PC-3 (cell line): ENCODE measurements around the gene SF3B1. TPM values are rescaled to one million over a fixed set of nuclear protein-coding genes. Genes with fewer than 3 reads are reported as not detected.

ENCODE experiments used
- ATAC-seq: fragments of 200-7000 bp; cut with Tn5 transposase; 2 replicates; pipeline ENCODE4 v1.9.1; 2020; ENCODE audit warnings: mild to moderate bottlenecking, moderate library complexity
- BruUV-seq: library from RNA; stranded (reverse); fragments of 400-500 nt; replicated peaks from 2 replicates; lab custom pipeline; 2021; lab: Mats Ljungman, UMichigan
- CTCF ChIA-PET: fragments of 300-600 bp; sonication (Branson Sonifier 250); formaldehyde crosslinking; loops from one replicate; lab custom pipeline; 2022; ENCODE audit warnings: antibody characterized with exemption; lab: Charles Lee
- POLR2A ChIA-PET: fragments of 300-600 bp; sonication (Branson Sonifier 250); formaldehyde crosslinking; loops from one replicate; lab custom pipeline; 2022; ENCODE audit warnings: antibody characterized with exemption; ENCODE audit not compliant: unreplicated experiment; lab: Charles Lee
- DNase-seq: peaks from one replicate; pipeline ENCODE4 v3.0.0-alpha.2; 2015
- H2AFZ ChIP-seq: fragments of 300-600 bp; sonication (generic); 2 replicates; pipeline ENCODE4 v1.6.0; 2016; ENCODE audit warnings: antibody characterized with exemption, low read length
- H3F3A ChIP-seq: fragments of 300-600 bp; sonication (generic); one replicate; pipeline ENCODE4 v1.6.0; 2017; ENCODE audit warnings: antibody characterized with exemption, low read length, control low read depth, mild to moderate bottlenecking; ENCODE audit not compliant: unreplicated experiment
- H3K27ac ChIP-seq: fragments of 300-600 bp; sonication (generic); 2 replicates; pipeline ENCODE4 v1.5.1; 2016; ENCODE audit warnings: mild to moderate bottlenecking, low read length
- H3K27me3 ChIP-seq: fragments of 300-600 bp; sonication (generic); 2 replicates; pipeline ENCODE4 v1.6.1; 2016; ENCODE audit warnings: low read length, mixed read lengths
- H3K36me3 ChIP-seq: fragments of 300-600 bp; sonication (generic); 2 replicates; pipeline ENCODE4 v1.6.1; 2016; ENCODE audit warnings: low read depth, mixed run types, low read length, mixed read lengths
- H3K4me1 ChIP-seq: fragments of 300-600 bp; sonication (generic); 2 replicates; pipeline ENCODE4 v1.5.1; 2016; ENCODE audit warnings: low read length; ENCODE audit not compliant: insufficient read depth
- H3K4me2 ChIP-seq: fragments of 300-600 bp; sonication (generic); 2 replicates; pipeline ENCODE4 v1.6.0; 2016; ENCODE audit warnings: low read length
- H3K4me3 ChIP-seq: fragments of 300-600 bp; sonication (generic); 2 replicates; pipeline ENCODE4 v1.5.1; 2016; ENCODE audit warnings: mild to moderate bottlenecking, low read length, mixed read lengths
- H3K79me2 ChIP-seq: fragments of 300-600 bp; sonication (generic); 2 replicates; pipeline ENCODE4 v1.6.1; 2017; ENCODE audit warnings: low read length, mixed read lengths
- H3K9ac ChIP-seq: fragments of 300-600 bp; sonication (generic); 2 replicates; pipeline ENCODE4 v1.6.0; 2016; ENCODE audit warnings: mild to moderate bottlenecking, low read length
- H3K9me2 ChIP-seq: fragments of 300-600 bp; sonication (generic); replicated peaks from 2 replicates; pipeline ENCODE4 v1.6.1; 2016; ENCODE audit warnings: mixed run types, low read length, mixed read lengths
- H3K9me3 ChIP-seq: fragments of 300-600 bp; sonication (generic); 2 replicates; pipeline ENCODE4 v1.6.1; 2016; ENCODE audit warnings: low read length, mixed read lengths
- H4K20me1 ChIP-seq: fragments of 300-600 bp; sonication (generic); 2 replicates; pipeline ENCODE4 v1.6.1; 2016; ENCODE audit warnings: low read length, mixed read lengths
- CTCF ChIP-seq: fragments of 300-600 bp; sonication (generic); conservative IDR thresholded peaks from 2 replicates; pipeline ENCODE4 v1.5.1; 2017; ENCODE audit warnings: antibody characterized with exemption, low read depth, mild to moderate bottlenecking, low read length
- EZH2 ChIP-seq: fragments of 300-600 bp; sonication (generic); IDR thresholded peaks from one replicate; pipeline ENCODE4 v1.6.1; 2017; ENCODE audit warnings: antibody characterized with exemption, mild to moderate bottlenecking, low read length; ENCODE audit not compliant: unreplicated experiment
- EZH2phosphoT487 ChIP-seq: fragments of 300-600 bp; sonication (generic); IDR thresholded peaks from 2 replicates; pipeline ENCODE4 v1.6.1; 2018; ENCODE audit warnings: mild to moderate bottlenecking, antibody characterized with exemption, low read length, borderline replicate concordance
- intact Hi-C: fragments of 100-400 bp; cut with micrococcal nuclease; formaldehyde crosslinking; loops from 2 replicates; pipeline ENCODE4 v1.9.0; 2023
- total RNA-seq: library from RNA; depleted of rRNA; stranded (reverse); fragments of >200 nt; gene quantifications from 2 replicates; pipeline ENCODE4 v1.2.3, GENCODE V29; 2014

SF3B1 gene
- total RNA-seq, 1 experiment from 2014 or later: 143 TPM

GRCh38 chr2:197464175-197464574 lies 29.3 kb upstream of the SF3B1 start:
- Histone ChIP-seq H3K4me3 (no peak overlapping the region), H3K27ac (no peak overlapping the region), H3K9me2 (no peaks in the 10 kb centered on the region), H3F3A (no peaks in the 10 kb centered on the region), H3K4me1 (peaks cover 8% of the 10 kb centered on the region; the same call in 1 of the 2 replicates), H4K20me1 (peaks cover 8% of the 10 kb centered on the region; the same call in 1 of the 2 replicates), H3K9ac (no peak overlapping the region), H3K79me2 (peaks cover 23% of the 10 kb centered on the region), H3K36me3 (peaks cover 45% of the 10 kb centered on the region), H3K9me3 (no peaks in the 10 kb centered on the region), H2AFZ (no peak overlapping the region), H3K27me3 (no peaks in the 10 kb centered on the region), H3K4me2 (no peak overlapping the region)
- DNase-seq (no peak), ATAC-seq (no peak)
- TF ChIP-seq EZH2phosphoT487: no peak
- TF ChIP-seq EZH2: no peak
- no peak for TF ChIP-seq CTCF
- no TSS peak for BruUV-seq
- POLR2A ChIA-PET: interaction anchor here (0.7 kb wide), 1 partner anchor 11 kb away, joined by 3 read pairs; no protein-coding TSS in a partner anchor
- intact Hi-C loops: no loop called here
- CTCF ChIA-PET: no interaction called here

- TF ChIP-seq EZH2phosphoT487 (no peak), CTCF (no peak), EZH2 (no peak)
- intact Hi-C loops: no loop called here
- Histone ChIP-seq H3K27me3 (no peaks in the 10 kb centered on the region), H4K20me1 (peaks cover 13% of the 10 kb centered on the region; the same call in 1 of the 2 replicates), H3K79me2 (peaks cover 55% of the 10 kb centered on the region), H3K4me2 (0 out of 2 replicates have a peak overlapping the region, but pooled peaks have one; percentile 14), H3K4me1 (peaks cover 8% of the 10 kb centered on the region; the same call in 1 of the 2 replicates), H3K36me3 (peaks cover 33% of the 10 kb centered on the region), H2AFZ (no peak overlapping the region), H3K27ac (no peak overlapping the region), H3F3A (no peaks in the 10 kb centered on the region), H3K9me2 (no peaks in the 10 kb centered on the region), H3K9me3 (no peaks in the 10 kb centered on the region), H3K9ac (no peak overlapping the region), H3K4me3 (no peak overlapping the region)
- peak; percentile 71 for ATAC-seq
- ChIA-PET CTCF (no interaction called here), POLR2A (no interaction called here)
- no peak for DNase-seq
- BruUV-seq: no TSS peak
Measured at GRCh38 chr2:197461057-197461456, 26.2 kb upstream of the SF3B1 start.

GRCh38 chr2:197460649-197461048 lies 25.8 kb upstream of the SF3B1 start:
- peaks cover 17% of the 10 kb centered on the region for H4K20me1 ChIP-seq
- no TSS peak for BruUV-seq
- H3K27ac ChIP-seq: no peak overlapping the region
- H3K79me2 ChIP-seq: peaks cover 59% of the 10 kb centered on the region
- ChIA-PET CTCF (no interaction called here), POLR2A (no interaction called here)
- no peak overlapping the region for H3K4me3 ChIP-seq
- peaks cover 8% of the 10 kb centered on the region; the same call in 1 of the 2 replicates for H3K4me1 ChIP-seq
- H3K9ac ChIP-seq: no peak overlapping the region
- intact Hi-C loops: no loop called here
- 0 out of 2 replicates have a peak overlapping the region, but pooled peaks have one; percentile 14 for H3K4me2 ChIP-seq
- H3K27me3 ChIP-seq: no peaks in the 10 kb centered on the region
- DNase-seq (no peak), ATAC-seq (peak; percentile 48)
- H3K9me2 ChIP-seq: no peaks in the 10 kb centered on the region
- H2AFZ ChIP-seq: no peak overlapping the region
- no peaks in the 10 kb centered on the region for H3K9me3 ChIP-seq
- H3F3A ChIP-seq: no peaks in the 10 kb centered on the region
- TF ChIP-seq CTCF: no peak
- TF ChIP-seq EZH2: no peak
- H3K36me3 ChIP-seq: peaks cover 31% of the 10 kb centered on the region
